Lung (tissue), 12 donors: ENCODE data around the gene CBLB. TPM values are rescaled to one million over a fixed set of nuclear protein-coding genes. Genes with fewer than 3 reads are reported as not detected.
A peak's percentile ranks its signal among the peaks of the same experiment; 100 is the strongest.

Experiments used
- ATAC-seq: fragments of 200-7000 bp; cut with Tn5 transposase; one replicate; pipeline ENCODE4 v1.9.1; 2020; ENCODE audit warnings: moderate number of reproducible peaks; ENCODE audit not compliant: insufficient read depth, low FRiP score
- DNase-seq, 3 donors: peaks; one replicate each; pipeline ENCODE4 v3.0.0-alpha.2; 2013 to 2017
- H3K27ac ChIP-seq, 2 donors: one replicate each; pipeline ENCODE4 v1.5.1; 2013; ENCODE audit warnings: mild to moderate bottlenecking in 2 of 2, moderate library complexity in 2 of 2, control low read depth in 1 of 2, inconsistent platforms in 1 of 2, low read depth in 1 of 2, low read length in 1 of 2
- H3K27me3 ChIP-seq, 3 donors: one replicate each; pipeline ENCODE4 v1.5.1; 2013; ENCODE audit warnings: low read length in 2 of 3; ENCODE audit not compliant: control insufficient read depth in 3 of 3, insufficient read depth in 3 of 3
- H3K36me3 ChIP-seq, 4 donors: one replicate each; pipeline ENCODE4 v1.5.1; 2013; ENCODE audit warnings: low read length in 4 of 4, mild to moderate bottlenecking in 1 of 4, moderate library complexity in 1 of 4; ENCODE audit not compliant: control insufficient read depth in 4 of 4, insufficient read depth in 4 of 4
- H3K4me1 ChIP-seq, 5 donors: one replicate each; pipeline ENCODE4 v1.5.1; 2013; ENCODE audit warnings: low read length in 5 of 5, mild to moderate bottlenecking in 2 of 5, moderate library complexity in 1 of 5; ENCODE audit not compliant: control insufficient read depth in 5 of 5, insufficient read depth in 5 of 5
- H3K4me3 ChIP-seq: one replicate; pipeline ENCODE4 v1.5.1; 2013; ENCODE audit warnings: mild to moderate bottlenecking, control low read depth, moderate library complexity
- H3K9ac ChIP-seq, 2 donors: one replicate each; pipeline ENCODE4 v1.5.1; 2013; ENCODE audit warnings: low read length in 2 of 2, control low read depth in 1 of 2; ENCODE audit not compliant: insufficient read depth in 1 of 2
- H3K9me3 ChIP-seq, 4 donors: one replicate each; pipeline ENCODE4 v1.5.1; 2013; ENCODE audit warnings: low read length in 3 of 4, mild to moderate bottlenecking in 1 of 4, moderate library complexity in 1 of 4; ENCODE audit not compliant: control insufficient read depth in 4 of 4, insufficient read depth in 3 of 4
- CTCF ChIP-seq: IDR thresholded peaks from 2 replicates; pipeline ENCODE4 v1.5.1; 2012; ENCODE audit warnings: mild to moderate bottlenecking; ENCODE audit errors: control extremely low read depth, extremely low read depth
- WGBS, 2 donors: extraction: QIAGEN DNeasy Blood & Tissue Kit; methylation state at CpG; one replicate each; pipeline ENCODE4 v1.1.7; 2013; 5-methylcytosine and 5-hydroxymethylcytosine counted together
- polyA plus RNA-seq, 2 donors: library from polyadenylated mRNA; stranded (reverse); fragments of 200-250 nt; gene quantifications; one replicate each; pipeline ENCODE4 v1.2.1, GENCODE V29; 2013
- total RNA-seq, 2 donors: library from RNA; depleted of rRNA in 1 of 2; stranded (reverse); fragments of >200 nt in 1 of 2; gene quantifications; one replicate each; pipeline ENCODE4 v1.2.1, GENCODE V29; 2014 to 2021
- donor health status: control.
- donor health status: control.
- donor health status: Bipolar disorder and iron deficiency.
- donor health status: healthy.
- donor health status: DM: yes; HTN: yes; CAD: no.

CBLB gene
- total and polyA plus RNA-seq, 4 donors = 7.2 to 124 (median 24.6) TPM

DNA sequence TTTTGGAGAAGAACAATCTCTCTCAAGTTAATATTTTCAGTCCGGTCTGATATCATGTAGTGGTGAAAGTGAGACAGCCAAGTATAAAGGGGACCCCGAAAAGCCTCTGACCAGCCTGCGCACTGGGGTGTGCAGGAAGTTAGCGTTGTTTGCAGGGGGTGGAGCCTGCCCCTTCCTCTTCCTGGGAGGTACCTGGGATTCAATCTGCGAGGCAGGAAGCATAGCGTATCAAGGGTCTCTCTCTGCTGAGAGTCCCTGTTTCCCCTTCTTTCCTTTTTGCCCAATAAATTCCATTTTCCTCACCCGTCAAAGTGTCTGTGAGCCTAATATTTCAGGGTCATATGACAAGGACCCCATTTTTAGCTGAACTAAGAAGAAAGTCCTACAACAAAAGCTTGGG is 44.8 kb upstream of the CBLB start:
- ATAC-seq = no peak
- no peaks in the 10 kb centered on the region for H3K9me3 ChIP-seq

DNA sequence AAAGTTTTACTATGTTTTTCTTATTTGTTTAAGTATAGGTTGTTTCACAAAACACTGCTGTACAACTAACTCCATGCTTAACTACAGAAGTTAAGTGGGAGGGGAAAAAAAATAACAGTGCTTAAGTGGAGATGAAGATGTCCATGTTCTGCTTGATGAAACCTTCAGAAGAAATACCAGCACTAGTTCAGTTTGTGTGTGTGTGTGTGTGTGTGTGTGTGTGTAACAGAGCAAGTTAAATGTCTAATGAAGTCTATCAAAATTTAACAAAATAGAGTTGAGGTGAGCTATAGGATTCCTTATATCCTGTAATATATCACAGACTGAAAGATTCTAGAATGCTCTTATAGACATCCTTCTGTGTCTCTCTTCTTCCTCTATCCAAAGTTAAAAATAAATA is 44.1 kb upstream of the CBLB start:
- no peak overlapping the region for H3K4me3 ChIP-seq
- no peaks in the 10 kb centered on the region for H3K27me3 ChIP-seq
- peaks cover 0 to under 1% (median 0%) of the 10 kb centered on the region in 5 donors for H3K4me1 ChIP-seq
- no peaks in the 10 kb centered on the region for H3K9me3 ChIP-seq
- ATAC-seq (no peak), DNase-seq (no peak)
- H3K27ac ChIP-seq = no peak overlapping the region
- H3K9ac ChIP-seq = no peak overlapping the region
- no peak for TF ChIP-seq CTCF
- no peaks in the 10 kb centered on the region for H3K36me3 ChIP-seq

More for the DNA sequence above, 44.8 kb upstream of the CBLB start:
- Histone ChIP-seq H3K9ac (no peak overlapping the region), H3K27me3 (no peaks in the 10 kb centered on the region), H3K27ac (no peak overlapping the region), H3K4me3 (no peak overlapping the region), H3K4me1 (no peaks in the 10 kb centered on the region), H3K36me3 (no peaks in the 10 kb centered on the region)
- DNase-seq = no peak
- no peak for TF ChIP-seq CTCF
- 95 to 98% methylated on average over 7 of the region's 7 CpGs for WGBS, 2 donors

DNA sequence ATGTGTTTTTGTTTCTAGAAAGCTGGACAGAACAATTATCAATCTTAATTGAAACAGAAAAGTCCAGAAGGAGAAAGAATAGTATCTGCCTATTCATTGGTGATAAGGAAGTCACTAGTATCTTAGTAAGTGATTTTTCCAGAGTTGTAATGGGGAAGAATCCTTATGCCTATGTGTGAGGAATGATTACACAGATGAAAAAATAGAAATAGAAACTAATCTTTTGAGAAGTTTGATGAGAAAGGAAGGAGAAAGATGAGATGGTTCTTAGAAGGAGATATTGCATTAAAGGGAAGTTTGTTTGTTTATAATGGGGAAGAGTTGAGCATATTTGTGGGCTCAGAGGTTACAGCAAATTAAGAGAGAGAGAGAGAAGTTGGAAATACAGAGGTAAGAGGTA is 42.7 kb upstream of the CBLB start:
- H3K27me3 ChIP-seq = no peaks in the 10 kb centered on the region
- no peaks in the 10 kb centered on the region for H3K36me3 ChIP-seq
- no peak overlapping the region for H3K27ac ChIP-seq
- H3K4me3 ChIP-seq = no peak overlapping the region
- no peak for TF ChIP-seq CTCF
- no peak overlapping the region for H3K9ac ChIP-seq
- DNase-seq (no peak), ATAC-seq (no peak)
- peaks cover 0 to 8% (median 0%) of the 10 kb centered on the region in 5 donors for H3K4me1 ChIP-seq
- no peaks in the 10 kb centered on the region for H3K9me3 ChIP-seq

DNA sequence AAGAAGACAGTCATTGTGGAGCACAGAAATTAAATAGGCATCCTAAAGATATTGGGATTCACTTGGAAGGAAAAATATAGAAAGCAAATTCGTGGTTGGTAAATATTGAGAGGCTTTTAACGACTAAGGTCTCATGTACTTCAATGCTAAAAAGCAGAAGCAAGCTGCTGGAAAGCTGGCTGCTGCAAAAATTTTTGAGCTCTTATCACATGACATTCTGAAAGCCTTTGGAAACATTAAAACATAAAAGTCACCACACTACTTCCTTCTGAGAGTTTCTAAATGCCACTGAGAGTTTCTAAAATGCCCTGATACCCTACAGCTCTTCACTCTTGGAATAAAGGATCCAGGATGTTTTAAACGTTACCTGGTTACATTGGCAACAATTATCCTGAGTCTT is 39.0 kb upstream of the CBLB start:
- DNase-seq (peak in 2 of 3 donors; percentile 63 to 74), ATAC-seq (no peak)
- Histone ChIP-seq H3K27me3 (no peaks in the 10 kb centered on the region), H3K4me3 (no peak overlapping the region), H3K4me1 (peaks cover 0 to 28% (median 0%) of the 10 kb centered on the region in 5 donors), H3K27ac (peak overlapping the region in 1 of 2 donors; percentile 33), H3K36me3 (no peaks in the 10 kb centered on the region), H3K9me3 (no peaks in the 10 kb centered on the region), H3K9ac (no peak overlapping the region)
- no peak for TF ChIP-seq CTCF
- WGBS, 2 donors = 22 to 32% methylated on average over 3 of the region's 3 CpGs
